HuH-7 (cell line): ENCODE results near the gene SGPP1.
"Not testable (repeated sequence)": the region's sequence is repeated elsewhere in the genome, so short reads cannot be mapped to it uniquely, and the experiment has no call there.

Experiments used
- DNase-seq: peaks from one replicate; pipeline ENCODE4 v3.0.0; 2011; ENCODE audit warnings: low spot score

The SGPP1 gene, protein sequence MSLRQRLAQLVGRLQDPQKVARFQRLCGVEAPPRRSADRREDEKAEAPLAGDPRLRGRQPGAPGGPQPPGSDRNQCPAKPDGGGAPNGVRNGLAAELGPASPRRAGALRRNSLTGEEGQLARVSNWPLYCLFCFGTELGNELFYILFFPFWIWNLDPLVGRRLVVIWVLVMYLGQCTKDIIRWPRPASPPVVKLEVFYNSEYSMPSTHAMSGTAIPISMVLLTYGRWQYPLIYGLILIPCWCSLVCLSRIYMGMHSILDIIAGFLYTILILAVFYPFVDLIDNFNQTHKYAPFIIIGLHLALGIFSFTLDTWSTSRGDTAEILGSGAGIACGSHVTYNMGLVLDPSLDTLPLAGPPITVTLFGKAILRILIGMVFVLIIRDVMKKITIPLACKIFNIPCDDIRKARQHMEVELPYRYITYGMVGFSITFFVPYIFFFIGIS

DNA sequence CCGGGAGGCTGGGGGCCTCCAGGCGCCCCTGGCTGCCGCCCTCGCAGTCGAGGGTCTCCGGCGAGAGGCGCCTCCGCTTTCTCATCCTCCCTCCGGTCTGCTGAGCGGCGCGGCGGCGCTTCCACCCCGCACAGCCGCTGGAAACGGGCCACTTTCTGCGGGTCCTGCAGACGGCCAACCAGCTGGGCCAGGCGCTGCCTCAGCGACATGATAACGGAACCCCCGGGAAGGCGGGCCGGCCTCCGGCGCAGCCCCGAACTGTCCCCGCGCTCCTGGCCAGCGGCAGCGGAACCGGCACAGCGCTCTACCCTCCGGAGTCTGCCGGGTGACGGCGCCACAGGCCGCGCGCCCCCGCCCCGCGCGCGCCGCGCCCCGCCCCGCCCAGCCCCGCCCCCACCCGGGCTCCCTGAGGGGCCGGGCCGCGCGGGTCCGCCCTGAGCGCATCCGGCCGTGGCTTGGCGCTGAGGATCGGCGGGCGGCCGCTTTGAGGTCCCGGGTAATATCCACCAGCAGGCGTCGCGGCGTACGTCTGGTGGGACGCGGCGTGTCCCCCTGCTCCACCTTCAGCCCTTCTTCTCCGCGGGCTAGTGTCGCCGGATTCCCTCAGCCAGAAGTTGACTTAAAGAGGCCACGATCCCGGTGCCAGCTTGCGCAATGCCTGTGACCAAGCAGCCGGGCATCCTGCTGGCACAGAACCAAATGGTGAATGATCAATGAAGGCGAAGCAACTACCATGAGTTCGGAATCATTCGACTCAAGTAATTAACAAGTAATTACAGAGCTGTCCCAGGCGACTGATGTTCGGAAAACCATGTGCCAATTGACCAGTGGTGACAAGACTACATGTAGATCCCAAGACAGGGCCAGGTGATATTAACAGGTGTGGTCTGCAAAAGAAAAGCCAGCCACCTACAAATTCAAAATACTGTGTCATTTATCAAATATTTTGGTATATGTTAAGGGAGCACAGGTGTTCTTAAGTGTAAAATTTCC lies at the start of gene SGPP1:
Gene SGPP1 (minus strand): TSS at position 330 of the 993 bp plus-strand sequence. CDS start 121 bp downstream, at position 209.
- peak; percentile 65 for DNase-seq

- DNase-seq = no peak
Observed at GRCh38 chr14:63777024-63777423, 49.2 kb upstream of the SGPP1 start.

- DNase-seq = no peak
Observed at GRCh38 chr14:63773504-63773903, 45.6 kb upstream of the SGPP1 start.

- peak; percentile 32 for DNase-seq
Observed at GRCh38 chr14:63770187-63770807, 42.4 kb upstream of the SGPP1 start.

GRCh38 chr14:63766611-63767010 lies 38.7 kb upstream of the SGPP1 start:
- no peak for DNase-seq

GRCh38 chr14:63764620-63765139 lies 36.8 kb upstream of the SGPP1 start:
- DNase-seq = no peak

DNA sequence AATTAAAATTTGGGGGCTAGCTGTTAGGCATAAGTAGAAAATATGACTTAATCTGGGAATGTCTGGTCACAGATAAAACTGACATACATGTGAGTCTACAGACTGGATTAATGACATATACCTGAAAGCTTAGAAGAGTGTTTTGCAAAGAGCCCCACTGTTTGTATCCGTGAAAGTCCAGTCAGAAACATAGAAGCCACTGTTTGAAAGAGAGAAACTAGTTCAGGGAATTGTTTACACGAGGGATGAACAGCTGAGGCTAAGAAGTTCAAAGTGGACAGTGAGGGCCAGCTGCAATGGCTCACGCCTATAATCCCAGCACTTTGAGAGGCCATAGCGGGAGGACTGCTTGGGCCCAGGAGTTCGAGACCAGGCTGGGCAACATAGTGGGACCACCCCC lies 36.2 kb upstream of the SGPP1 start:
- DNase-seq = no peak

GRCh38 chr14:63761351-63762117 lies 33.7 kb upstream of the SGPP1 start:
- DNase-seq = no peak

- no peak for DNase-seq
Observed at GRCh38 chr14:63760014-63760413, 32.1 kb upstream of the SGPP1 start.

DNA sequence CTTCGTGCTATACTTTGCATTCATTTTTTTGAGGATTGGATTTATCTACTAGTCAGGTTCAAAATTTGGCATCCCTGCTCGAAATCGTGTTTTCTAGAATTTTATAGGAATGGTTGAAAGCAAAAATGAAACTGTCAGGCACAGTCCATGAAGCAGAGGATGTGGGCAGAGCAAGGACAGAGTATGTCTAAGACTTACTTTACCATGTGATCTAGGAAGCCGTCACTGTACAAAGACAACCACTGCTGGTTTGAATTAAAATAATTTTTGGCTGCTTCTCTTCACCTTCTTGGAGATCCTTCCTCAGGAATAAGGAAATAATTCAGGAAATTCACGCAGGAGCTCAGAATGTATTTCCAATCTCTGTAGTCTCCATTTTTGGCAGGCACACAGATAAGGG lies 31.6 kb upstream of the SGPP1 start:
- DNase-seq = no peak

DNA sequence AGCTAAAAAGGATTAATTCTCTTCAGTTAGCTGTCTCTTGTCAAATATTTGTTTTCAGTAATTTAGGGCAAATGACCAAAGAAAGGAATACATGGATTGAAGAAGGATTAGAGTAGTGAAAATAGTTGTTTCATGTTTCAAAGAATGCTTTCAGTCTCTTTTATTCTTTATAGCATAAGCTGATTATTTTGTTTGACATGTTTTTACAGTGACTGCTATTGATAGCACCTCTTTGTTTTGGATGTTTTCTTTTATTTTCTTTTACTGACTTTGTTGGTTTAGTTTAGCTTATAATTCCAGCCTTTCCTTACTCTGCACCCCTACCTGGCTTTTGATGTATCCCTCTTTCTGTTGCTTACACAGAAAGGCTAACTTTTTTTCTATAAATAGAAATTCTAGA lies 29.3 kb upstream of the SGPP1 start:
- DNase-seq = no peak

DNA sequence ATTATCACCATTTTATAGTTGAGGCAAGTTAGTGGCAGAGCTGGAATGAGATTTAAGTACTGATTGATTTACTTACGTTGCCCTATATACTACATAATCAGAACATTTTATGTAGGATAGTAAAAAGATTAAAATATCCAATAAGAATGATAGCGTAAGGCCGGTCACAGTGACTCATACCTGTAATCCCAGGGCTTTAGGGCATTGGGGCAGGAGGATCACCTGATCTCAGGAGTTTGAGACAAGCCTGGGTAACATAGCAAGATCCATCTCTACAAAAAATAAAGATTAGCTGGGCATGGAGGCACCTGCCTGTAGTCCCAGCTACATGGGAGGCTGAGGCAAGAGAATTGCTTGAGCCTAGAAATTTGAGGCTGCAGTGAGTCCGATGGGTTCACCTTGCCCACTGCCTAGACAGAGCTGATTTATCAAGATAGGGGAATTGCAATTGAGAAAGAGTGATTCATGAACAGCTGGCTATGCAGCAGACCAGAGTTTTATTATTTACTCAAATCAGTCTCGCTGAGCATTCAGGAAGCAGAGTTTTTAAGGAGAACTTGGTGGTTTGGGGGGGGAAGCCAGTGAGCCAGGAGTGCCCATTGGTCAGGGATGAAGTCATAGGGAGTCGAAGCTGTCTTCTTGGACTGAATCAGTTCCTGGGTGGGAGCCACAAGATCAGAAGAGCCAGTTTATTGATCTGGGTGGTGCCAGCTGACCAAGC lies 24.7 kb upstream of the SGPP1 start:
- no peak for DNase-seq

DNA sequence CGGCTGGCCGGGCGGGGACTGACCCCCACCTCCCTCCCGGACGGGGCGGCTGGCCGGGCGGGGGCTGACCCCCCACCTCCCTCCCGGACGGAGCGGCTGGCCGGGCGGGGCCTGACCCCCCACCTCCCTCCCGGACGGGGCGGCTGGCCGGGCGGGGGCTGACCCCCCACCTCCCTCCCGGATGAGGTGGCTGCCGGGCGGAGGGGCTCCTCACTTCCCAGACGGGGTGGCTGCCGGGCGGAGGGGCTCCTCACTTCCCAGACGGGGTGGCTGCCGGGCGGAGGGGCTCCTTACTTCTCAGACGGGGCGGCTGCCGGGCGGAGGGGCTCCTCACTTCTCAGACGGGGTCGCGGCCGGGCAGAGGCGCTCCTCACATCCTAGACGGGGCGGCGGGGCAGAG lies 23.2 kb upstream of the SGPP1 start:
- DNase-seq = not testable (repeated sequence)

DNA sequence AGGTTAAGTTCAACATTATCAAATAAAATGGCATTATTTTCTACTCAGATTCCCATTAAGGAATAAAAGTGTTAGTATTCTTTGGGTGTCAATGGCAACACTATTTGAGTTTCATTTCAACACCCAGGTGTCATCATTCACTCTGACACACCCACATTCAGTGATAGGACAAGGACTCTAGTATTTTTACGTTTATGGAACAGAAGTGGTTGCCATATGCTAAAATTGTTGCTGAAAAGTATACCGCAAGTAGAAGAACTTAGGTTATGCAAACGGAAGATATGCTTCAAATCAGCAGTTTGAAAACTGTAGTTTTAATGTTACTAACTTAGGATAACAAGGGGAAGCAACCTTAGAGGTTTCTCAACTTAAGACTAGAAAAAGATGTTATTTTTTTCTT lies 20.0 kb upstream of the SGPP1 start:
- DNase-seq = no peak

DNA sequence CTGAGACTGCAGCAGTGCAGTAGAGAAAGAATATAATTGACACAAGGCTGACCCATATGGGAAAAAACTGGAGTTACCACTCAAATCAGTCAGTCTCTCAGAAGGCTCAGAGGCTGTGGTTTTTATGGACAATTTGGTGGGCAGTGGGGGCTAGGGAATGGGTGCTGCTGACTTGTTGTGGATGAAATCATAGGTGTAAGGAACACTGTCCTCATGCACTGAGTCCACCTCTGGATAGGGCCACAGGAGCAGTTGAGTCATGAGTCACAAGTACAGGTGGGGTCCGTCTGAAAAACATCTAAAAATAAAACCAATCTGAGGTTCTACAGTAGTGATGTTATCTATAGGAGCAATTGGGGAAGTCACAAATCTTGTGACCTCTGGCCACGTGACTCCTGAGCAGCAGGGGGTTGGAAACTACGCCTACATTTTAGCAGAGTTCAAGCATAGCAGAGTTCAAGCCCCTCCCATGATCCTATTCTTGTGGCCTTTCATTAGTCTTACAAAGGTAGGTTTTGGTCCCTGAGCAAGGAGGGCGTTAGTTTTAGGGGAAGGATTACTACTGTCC lies 18.1 kb upstream of the SGPP1 start:
- DNase-seq = no peak

GRCh38 chr14:63745272-63745671 lies 17.4 kb upstream of the SGPP1 start:
- DNase-seq = no peak

DNA sequence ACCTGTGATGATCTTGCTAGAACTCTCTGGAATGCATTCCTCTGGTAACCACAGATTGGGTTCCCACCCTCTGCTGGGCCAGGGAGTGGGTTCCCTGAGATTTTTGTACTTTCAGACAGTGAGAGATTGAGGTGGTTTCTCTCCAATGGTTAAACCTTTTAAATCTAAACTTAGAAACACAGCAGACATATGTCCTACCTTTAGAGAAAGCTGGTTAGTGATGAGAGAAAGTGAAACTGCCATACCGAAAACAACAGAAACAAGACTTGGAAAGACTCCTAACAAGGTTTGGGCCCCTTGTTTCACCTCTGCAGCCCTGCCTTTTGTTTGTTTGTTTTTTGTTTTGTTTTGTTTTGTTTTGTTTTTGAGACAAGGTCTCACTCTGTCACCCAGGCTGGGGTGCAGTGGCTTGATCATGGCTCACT lies 9.7 kb upstream of the SGPP1 start:
- DNase-seq = no peak

DNA sequence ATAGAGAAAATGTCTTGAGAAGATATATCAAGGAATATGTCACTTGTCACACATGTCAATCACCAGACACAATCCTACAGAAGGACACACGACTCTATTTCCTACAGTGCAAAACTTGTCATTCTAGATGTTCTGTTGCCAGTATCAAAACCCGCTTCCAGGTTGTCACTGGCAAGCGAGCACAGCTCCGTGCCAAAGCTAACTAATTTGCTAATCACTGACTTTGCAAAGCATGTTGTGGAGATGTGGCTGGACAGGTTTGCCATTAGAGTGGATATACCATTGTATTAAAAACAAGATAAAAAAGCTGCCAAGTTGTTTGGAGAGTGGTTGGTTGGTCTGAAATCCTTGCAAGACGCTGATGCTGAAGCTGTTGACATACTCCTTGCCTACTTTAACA lies 7.9 kb upstream of the SGPP1 start:
- no peak for DNase-seq

- DNase-seq = no peak
Observed at GRCh38 chr14:63730659-63731058, 2.8 kb upstream of the SGPP1 start.

GRCh38 chr14:63727231-63727735 lies 582 bp downstream of the SGPP1 start:
- DNase-seq = peak; percentile 19
